ENCODE measurements around the gene PIM1.

PIM1 gene

DNA sequence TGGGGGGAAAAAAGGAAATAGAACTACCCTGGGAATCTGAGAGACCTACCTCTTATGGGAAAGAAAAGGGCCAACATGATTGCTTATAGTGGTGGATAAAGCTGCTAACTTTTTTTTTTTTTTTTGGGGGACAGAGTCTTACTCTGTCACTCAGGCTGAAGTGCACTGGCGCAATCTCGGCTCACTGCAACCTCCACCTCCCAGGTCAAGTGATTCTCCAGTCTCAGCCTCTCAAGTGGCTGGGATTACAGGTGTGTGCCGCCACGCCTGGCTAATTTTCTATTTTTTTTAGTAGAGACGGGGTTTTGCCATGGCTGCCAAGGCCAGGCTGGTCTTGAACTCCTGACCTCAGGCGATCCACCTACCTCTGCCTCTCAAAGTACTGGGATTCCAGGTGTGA, 48.1 kb downstream of the PIM1 start:
- no peak overlapping the region for H3K14ac ChIP-seq (ENCODE audit: low read length)
- no peak overlapping the region for H3K9ac ChIP-seq (ENCODE audit: low read length)
- H3K36me3 ChIP-seq (ENCODE audit: control insufficient read depth in 1 of 2, insufficient read depth in 2 of 2, low read length in 2 of 2), result no peaks in the 10 kb centered on the region
- H2BK120ac ChIP-seq (ENCODE audit: insufficient read depth, low read length, poor library complexity), result no peak overlapping the region
- WGBS (ENCODE audit: extremely low coverage, insufficient coverage, insufficient read length), result no CpG with 5 or more reads among the region's 6 CpGs
- no peak overlapping the region for H2BK5ac ChIP-seq (ENCODE audit: low read depth, low read length, poor library complexity)
- no peak overlapping the region for H3K23ac ChIP-seq (ENCODE audit: low read length)
- H2BK12ac ChIP-seq (ENCODE audit: low read length), result no peak overlapping the region
- no peak overlapping the region for H3K4me3 ChIP-seq (ENCODE audit: low read depth, low read length)
- H2AFZ ChIP-seq (ENCODE audit: insufficient read depth, low read length, poor library complexity), result no peak overlapping the region
- no peak overlapping the region for H2AK5ac ChIP-seq (ENCODE audit: low read length)
- H3K79me2 ChIP-seq (ENCODE audit: control insufficient read depth, insufficient read depth, low read length, poor library complexity), result no peaks in the 10 kb centered on the region
- H3K18ac ChIP-seq (ENCODE audit: low read length), result no peak overlapping the region
- no peak overlapping the region for H3K27ac ChIP-seq (ENCODE audit: low read depth, low read length)
- no peak overlapping the region for H4K12ac ChIP-seq (ENCODE audit: low read depth, low read length)
- H3K79me1 ChIP-seq (ENCODE audit: low read length), result peaks cover 4% of the 10 kb centered on the region
- H3K4me2 ChIP-seq (ENCODE audit: low read length), result no peak overlapping the region
- no peak overlapping the region for H4K91ac ChIP-seq (ENCODE audit: low read depth, low read length)
- H3K4me1 ChIP-seq (ENCODE audit: control insufficient read depth in 1 of 2, insufficient read depth in 2 of 2, low read length in 2 of 2), result peaks cover 0 to 5% of the 10 kb centered on the region in 2 experiments
- no peak overlapping the region for H3K4ac ChIP-seq (ENCODE audit: low read depth, low read length)
- H3K9me3 ChIP-seq (ENCODE audit: insufficient read depth, low read depth, low read length), result no peaks in the 10 kb centered on the region
- H4K8ac ChIP-seq (ENCODE audit: low read depth, low read length), result no peak overlapping the region
- H3K27me3 ChIP-seq (ENCODE audit: insufficient read depth, low read length), result no peaks in the 10 kb centered on the region
- no peak for DNase-seq

DNA sequence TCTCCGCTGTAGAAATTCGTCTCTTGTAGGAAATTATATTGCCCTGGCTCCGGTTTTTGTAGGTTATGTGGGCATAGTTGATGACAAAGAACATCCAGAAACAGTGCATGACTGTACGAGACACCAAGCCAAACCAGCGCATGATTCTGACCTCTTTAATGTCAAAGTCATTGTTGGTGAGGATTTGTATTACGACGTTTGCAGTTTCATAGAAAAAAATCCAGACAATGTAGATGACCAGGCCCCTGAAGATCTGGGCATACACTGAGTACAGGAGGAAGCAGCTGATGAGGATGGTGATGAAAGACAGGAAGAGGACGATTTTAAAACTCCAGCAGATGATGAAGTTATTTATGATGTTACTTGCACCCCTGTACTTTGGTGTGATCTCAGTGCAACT, 48.6 kb downstream of the PIM1 start:
- no peak overlapping the region for H3K4me3 ChIP-seq (ENCODE audit: low read depth, low read length)
- no peak overlapping the region for H2BK120ac ChIP-seq (ENCODE audit: insufficient read depth, low read length, poor library complexity)
- no CpG with 5 or more reads among the region's 8 CpGs for WGBS (ENCODE audit: extremely low coverage, insufficient coverage, insufficient read length)
- no peak overlapping the region for H2BK5ac ChIP-seq (ENCODE audit: low read depth, low read length, poor library complexity)
- peaks cover 4% of the 10 kb centered on the region for H3K79me1 ChIP-seq (ENCODE audit: low read length)
- no peaks in the 10 kb centered on the region for H3K9me3 ChIP-seq (ENCODE audit: insufficient read depth, low read depth, low read length)
- H4K8ac ChIP-seq (ENCODE audit: low read depth, low read length), result no peak overlapping the region
- no peak overlapping the region for H3K9ac ChIP-seq (ENCODE audit: low read length)
- H4K91ac ChIP-seq (ENCODE audit: low read depth, low read length), result no peak overlapping the region
- DNase-seq, result no peak
- no peaks in the 10 kb centered on the region for H3K27me3 ChIP-seq (ENCODE audit: insufficient read depth, low read length)
- H2AFZ ChIP-seq (ENCODE audit: insufficient read depth, low read length, poor library complexity), result no peak overlapping the region
- no peak overlapping the region for H2AK5ac ChIP-seq (ENCODE audit: low read length)
- H3K4ac ChIP-seq (ENCODE audit: low read depth, low read length), result no peak overlapping the region
- no peak overlapping the region for H3K4me2 ChIP-seq (ENCODE audit: low read length)
- H3K23ac ChIP-seq (ENCODE audit: low read length), result no peak overlapping the region
- no peak overlapping the region for H3K14ac ChIP-seq (ENCODE audit: low read length)
- no peak overlapping the region for H4K12ac ChIP-seq (ENCODE audit: low read depth, low read length)
- no peaks in the 10 kb centered on the region for H3K79me2 ChIP-seq (ENCODE audit: control insufficient read depth, insufficient read depth, low read length, poor library complexity)
- H3K18ac ChIP-seq (ENCODE audit: low read length), result no peak overlapping the region
- H3K36me3 ChIP-seq (ENCODE audit: control insufficient read depth in 1 of 2, insufficient read depth in 2 of 2, low read length in 2 of 2), result no peaks in the 10 kb centered on the region
- H3K4me1 ChIP-seq (ENCODE audit: control insufficient read depth in 1 of 2, insufficient read depth in 2 of 2, low read length in 2 of 2), result peaks cover 0 to 5% of the 10 kb centered on the region in 2 experiments
- no peak overlapping the region for H2BK12ac ChIP-seq (ENCODE audit: low read length)
- no peak overlapping the region for H3K27ac ChIP-seq (ENCODE audit: low read depth, low read length)

DNA sequence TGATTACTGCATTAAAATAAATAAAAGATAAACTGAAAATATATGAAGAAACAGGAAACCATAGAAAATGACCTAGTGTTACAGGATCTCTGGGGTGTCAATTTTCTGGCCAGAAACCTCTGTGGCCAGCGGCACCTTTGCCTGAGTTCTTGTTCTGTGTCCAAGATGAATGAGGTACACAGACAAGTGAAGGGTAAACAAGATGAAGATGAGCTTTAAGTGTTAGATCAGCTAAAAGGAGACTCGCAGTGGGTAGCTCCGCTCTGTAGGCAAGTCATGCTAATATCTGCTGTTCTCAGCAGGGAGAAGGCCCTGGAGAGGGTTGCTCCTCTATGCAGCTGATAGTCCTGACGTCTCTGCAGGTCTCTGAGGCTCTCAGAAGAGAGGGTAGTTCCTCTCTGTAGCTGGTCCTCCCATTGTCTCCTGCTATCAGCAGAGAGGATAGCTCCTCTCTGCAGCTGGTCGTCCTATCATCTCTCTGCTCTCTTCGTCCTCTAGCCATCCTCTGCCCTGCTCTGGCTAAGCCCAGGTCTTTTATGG, 51.7 kb downstream of the PIM1 start:
- Histone ChIP-seq H3K9ac (ENCODE audit: low read length) (no peak overlapping the region), H3K79me1 (ENCODE audit: low read length) (peaks cover 4% of the 10 kb centered on the region), H2BK120ac (ENCODE audit: insufficient read depth, low read length, poor library complexity) (no peak overlapping the region), H2BK5ac (ENCODE audit: low read depth, low read length, poor library complexity) (no peak overlapping the region), H3K4me1 (ENCODE audit: control insufficient read depth in 1 of 2, insufficient read depth in 2 of 2, low read length in 2 of 2) (peaks cover 0 to 5% of the 10 kb centered on the region in 2 experiments), H2AFZ (ENCODE audit: insufficient read depth, low read length, poor library complexity) (peak overlapping the region; percentile 78), H3K27ac (ENCODE audit: low read depth, low read length) (no peak overlapping the region), H3K79me2 (ENCODE audit: control insufficient read depth, insufficient read depth, low read length, poor library complexity) (no peaks in the 10 kb centered on the region), H4K12ac (ENCODE audit: low read depth, low read length) (no peak overlapping the region), H2BK12ac (ENCODE audit: low read length) (no peak overlapping the region), H4K91ac (ENCODE audit: low read depth, low read length) (no peak overlapping the region), H2AK5ac (ENCODE audit: low read length) (no peak overlapping the region), H3K9me3 (ENCODE audit: insufficient read depth, low read depth, low read length) (no peaks in the 10 kb centered on the region), H3K23ac (ENCODE audit: low read length) (no peak overlapping the region), H3K4ac (ENCODE audit: low read depth, low read length) (no peak overlapping the region), H3K4me3 (ENCODE audit: low read depth, low read length) (peak overlapping the region; percentile 69), H3K27me3 (ENCODE audit: insufficient read depth, low read length) (no peaks in the 10 kb centered on the region), H3K14ac (ENCODE audit: low read length) (peak overlapping the region; percentile 25), H3K36me3 (ENCODE audit: control insufficient read depth in 1 of 2, insufficient read depth in 2 of 2, low read length in 2 of 2) (no peaks in the 10 kb centered on the region), H4K8ac (ENCODE audit: low read depth, low read length) (peak overlapping the region; percentile 64), H3K4me2 (ENCODE audit: low read length) (peak overlapping the region; percentile 74), H3K18ac (ENCODE audit: low read length) (no peak overlapping the region)
- no CpG with 5 or more reads among the region's 6 CpGs for WGBS (ENCODE audit: extremely low coverage, insufficient coverage, insufficient read length)
- DNase-seq, result no peak

DNA sequence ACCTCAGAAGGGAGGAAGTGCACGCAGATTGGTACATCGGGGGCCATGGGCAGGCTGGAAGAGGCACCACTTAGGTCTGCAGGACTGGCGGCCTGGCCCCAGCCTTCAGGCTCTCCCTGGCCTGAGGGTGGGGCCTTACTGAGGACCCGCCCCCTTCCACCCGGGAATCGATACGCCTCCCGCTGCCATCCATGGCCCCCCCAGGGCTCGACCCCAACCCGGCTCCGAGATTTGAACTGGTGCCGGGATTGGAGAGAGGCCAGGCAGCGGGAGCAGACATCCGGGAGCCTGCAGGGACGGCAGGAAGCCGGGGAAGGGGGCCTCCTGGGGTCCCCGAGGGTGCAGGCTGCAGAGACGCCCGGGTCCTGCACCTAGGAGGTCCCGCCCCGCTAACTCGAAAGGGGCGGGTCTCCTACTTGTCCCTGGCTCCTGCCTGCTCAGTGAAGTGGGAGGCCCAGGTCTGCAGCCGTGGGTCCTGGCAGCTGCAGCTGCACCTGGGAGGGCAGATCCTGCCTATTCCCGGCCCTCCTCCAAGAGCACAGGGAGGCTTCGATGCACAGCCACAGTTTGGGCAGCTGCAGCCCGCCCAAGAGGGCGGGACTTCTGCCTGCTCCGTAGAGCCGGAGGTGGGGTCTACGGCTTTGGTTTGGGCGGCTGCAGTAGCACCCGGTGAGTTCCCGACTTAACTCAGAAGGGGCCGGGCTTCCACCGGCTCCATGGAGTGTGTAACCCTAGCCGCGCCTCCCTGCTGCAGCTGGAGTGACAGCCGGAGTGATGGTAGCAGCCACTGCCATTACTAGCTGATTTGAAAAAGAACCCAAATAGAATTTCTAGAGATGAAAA, 52.4 kb downstream of the PIM1 start:
- no peaks in the 10 kb centered on the region for H3K36me3 ChIP-seq (ENCODE audit: control insufficient read depth in 1 of 2, insufficient read depth in 2 of 2, low read length in 2 of 2)
- peak overlapping the region; percentile 69 for H3K4me3 ChIP-seq (ENCODE audit: low read depth, low read length)
- H2BK12ac ChIP-seq (ENCODE audit: low read length), result no peak overlapping the region
- H3K18ac ChIP-seq (ENCODE audit: low read length), result no peak overlapping the region
- H4K8ac ChIP-seq (ENCODE audit: low read depth, low read length), result peak overlapping the region; percentile 64
- no peak overlapping the region for H3K4ac ChIP-seq (ENCODE audit: low read depth, low read length)
- peak; percentile 97 to 99 for DNase-seq
- H3K27ac ChIP-seq (ENCODE audit: low read depth, low read length), result peak overlapping the region; percentile 60
- H3K79me1 ChIP-seq (ENCODE audit: low read length), result peaks cover 4% of the 10 kb centered on the region
- no peak overlapping the region for H2AK5ac ChIP-seq (ENCODE audit: low read length)
- peak overlapping the region; percentile 78 for H2AFZ ChIP-seq (ENCODE audit: insufficient read depth, low read length, poor library complexity)
- peak overlapping the region; percentile 11 for H2BK5ac ChIP-seq (ENCODE audit: low read depth, low read length, poor library complexity)
- H2BK120ac ChIP-seq (ENCODE audit: insufficient read depth, low read length, poor library complexity), result no peak overlapping the region
- no peaks in the 10 kb centered on the region for H3K79me2 ChIP-seq (ENCODE audit: control insufficient read depth, insufficient read depth, low read length, poor library complexity)
- H3K4me2 ChIP-seq (ENCODE audit: low read length), result peak overlapping the region; percentile 74
- WGBS (ENCODE audit: extremely low coverage, insufficient coverage, insufficient read length), result no CpG with 5 or more reads among the region's 39 CpGs
- H4K12ac ChIP-seq (ENCODE audit: low read depth, low read length), result no peak overlapping the region
- no peak overlapping the region for H3K23ac ChIP-seq (ENCODE audit: low read length)
- H3K14ac ChIP-seq (ENCODE audit: low read length), result peak overlapping the region; percentile 25
- H3K9me3 ChIP-seq (ENCODE audit: insufficient read depth, low read depth, low read length), result no peaks in the 10 kb centered on the region
- no peak overlapping the region for H3K9ac ChIP-seq (ENCODE audit: low read length)
- H4K91ac ChIP-seq (ENCODE audit: low read depth, low read length), result no peak overlapping the region
- H3K4me1 ChIP-seq (ENCODE audit: control insufficient read depth in 1 of 2, insufficient read depth in 2 of 2, low read length in 2 of 2), result peaks cover 0 to 5% of the 10 kb centered on the region in 2 experiments
- no peaks in the 10 kb centered on the region for H3K27me3 ChIP-seq (ENCODE audit: insufficient read depth, low read length)

Data from trophoblast cell (in vitro differentiated cells and primary cell).